Activated B cell treated with CpG ODN at 0.5 μM for 24 hours (primary cell): ENCODE results near the gene SPATA45. TPM values are rescaled to one million over a fixed set of nuclear protein-coding genes. Genes with fewer than 3 reads are reported as not detected.
A peak's percentile ranks its signal among the peaks of the same experiment; 100 is the strongest.

ENCODE experiments used
- ATAC-seq: fragments of 200-7000 bp; cut with Tn5 transposase; one replicate; pipeline ENCODE4 v1.10.0; 2021; ENCODE audit warnings: low read depth, mild to moderate bottlenecking, moderate library complexity
- CTCF ChIA-PET: fragments of 350-600 bp; sonication (Branson Sonifier 250); formaldehyde crosslinking; loops from one replicate; lab custom pipeline; 2021; ENCODE audit warnings: antibody characterized with exemption; lab: Charles Lee
- POLR2A ChIA-PET: fragments of 350-600 bp; sonication (Branson Sonifier 250); formaldehyde crosslinking; loops from one replicate; lab custom pipeline; 2021; ENCODE audit warnings: antibody characterized with exemption; lab: Charles Lee
- DNase-seq: peaks from one replicate; pipeline ENCODE4 v3.0.0; 2022
- H3K27ac Mint-ChIP-seq: one replicate; pipeline ENCODE4 v1.8.0; 2020; ENCODE audit warnings: mixed read lengths
- H3K27me3 Mint-ChIP-seq: one replicate; pipeline ENCODE4 v1.8.0; 2021; ENCODE audit warnings: mixed read lengths
- H3K36me3 Mint-ChIP-seq: one replicate; pipeline ENCODE4 v1.8.0; 2021; ENCODE audit warnings: low read depth, mixed read lengths
- H3K4me1 Mint-ChIP-seq: one replicate; pipeline ENCODE4 v1.8.0; 2021; ENCODE audit warnings: mixed read lengths
- H3K4me3 Mint-ChIP-seq: one replicate; pipeline ENCODE4 v1.8.0; 2020; ENCODE audit warnings: mild to moderate bottlenecking, mixed read lengths
- H3K9me3 Mint-ChIP-seq: one replicate; pipeline ENCODE4 v1.8.0; 2020; ENCODE audit warnings: mixed read lengths
- CTCF ChIP-seq: fragments of 200-600 bp; IDR thresholded peaks from one replicate; pipeline ENCODE4 v1.8.0; 2022; ENCODE audit warnings: antibody characterized with exemption, mild to moderate bottlenecking
- intact Hi-C: fragments of 100-400 bp; cut with micrococcal nuclease; formaldehyde crosslinking; loops from one replicate; pipeline ENCODE4 v1.15.1; 2024
- total RNA-seq: library from RNA; stranded (reverse); gene quantifications from 2 replicates; pipeline ENCODE4 v1.2.3, GENCODE V29; 2022

Gene SPATA45
- total RNA-seq, 1 donor from 2014 or later = not detected

GRCh38 chr1:212862111-212862690 lies 14.8 kb upstream of the SPATA45 start:
- POLR2A ChIA-PET = interaction anchor here (0.9 kb wide), 1 partner anchor 43 kb away, joined by 3 read pairs; no protein-coding TSS in a partner anchor
- no peak for DNase-seq
- TF ChIP-seq CTCF = no peak
- intact Hi-C loops = no loop called here
- no peaks in the 10 kb centered on the region for H3K27me3 Mint-ChIP-seq
- peaks cover 31% of the 10 kb centered on the region for H3K36me3 Mint-ChIP-seq
- CTCF ChIA-PET = no interaction called here
- H3K4me1 Mint-ChIP-seq = peaks cover 22% of the 10 kb centered on the region
- no peak overlapping the region for H3K27ac Mint-ChIP-seq
- ATAC-seq = no peak
- no peak overlapping the region for H3K4me3 Mint-ChIP-seq
- no peaks in the 10 kb centered on the region for H3K9me3 Mint-ChIP-seq

GRCh38 chr1:212860713-212861581 lies 13.5 kb upstream of the SPATA45 start:
- Mint-ChIP-seq H3K27me3 (no peaks in the 10 kb centered on the region), H3K4me1 (peaks cover 28% of the 10 kb centered on the region), H3K27ac (no peak overlapping the region), H3K36me3 (peaks cover 21% of the 10 kb centered on the region), H3K9me3 (no peaks in the 10 kb centered on the region), H3K4me3 (no peak overlapping the region)
- DNase-seq (no peak), ATAC-seq (no peak)
- CTCF ChIA-PET = no interaction called here
- intact Hi-C loops = no loop called here
- no peak for TF ChIP-seq CTCF
- POLR2A ChIA-PET = interaction anchor here (0.5 kb wide), 1 partner anchor 84 kb away, joined by 3 read pairs; no protein-coding TSS in a partner anchor

- Mint-ChIP-seq H3K27ac (peak overlapping the region; percentile 93), H3K27me3 (no peaks in the 10 kb centered on the region), H3K9me3 (no peaks in the 10 kb centered on the region), H3K36me3 (peaks cover 13% of the 10 kb centered on the region), H3K4me3 (peak overlapping the region; percentile 99), H3K4me1 (peaks cover 22% of the 10 kb centered on the region)
- no peak for TF ChIP-seq CTCF
- intact Hi-C loops = loop anchor here (1.0 to 10.0 kb wide), 12 partner anchors 14 to 1424 kb away; partner anchors contain the start of genes ANGEL2, PACC1, PPP2R5A and RPS6KC1
- DNase-seq (peak; percentile 38), ATAC-seq (no peak)
- ChIA-PET CTCF (no interaction called here), POLR2A (interaction anchor here (0.6 to 2.4 kb wide), 18 partner anchors 25 to 1532 kb away, joined by 3 to 45 read pairs (median 4); partner anchors contain the start of genes ANGEL2, ATF3, DTL and INTS7)
Measured at GRCh38 chr1:212858461-212859265, 11.2 kb upstream of the SPATA45 start.

- Mint-ChIP-seq H3K4me3 (peak within 1 kb of the TSS; percentile 99), H3K27me3 (no peaks in the 10 kb centered on the region), H3K9me3 (no peaks in the 10 kb centered on the region), H3K4me1 (peaks cover 22% of the 10 kb centered on the region), H3K27ac (peak within 1 kb of the TSS; percentile 93), H3K36me3 (peaks cover 14% of the 10 kb centered on the region)
- ATAC-seq = peak; percentile 99
- ChIA-PET CTCF (no interaction called here), POLR2A (interaction anchor here (0.7 to 2.4 kb wide), 19 partner anchors 24 to 1531 kb away, joined by 3 to 45 read pairs (median 4); partner anchors contain the start of genes ANGEL2, ATF3, DTL and INTS7)
- intact Hi-C loops = loop anchor here (1.0 to 10.0 kb wide), 12 partner anchors 14 to 1424 kb away; partner anchors contain the start of genes ANGEL2, PACC1, PPP2R5A and RPS6KC1
- no peak for TF ChIP-seq CTCF
- DNase-seq = peak; percentile 90
Measured at GRCh38 chr1:212857992-212858460, 10.6 kb upstream of the SPATA45 start, which contains the start of gene FLVCR1. TSS of gene FLVCR1 (plus strand) at chr1:212858275. CDS start at chr1:212858453, 178 bp downstream.
